KMS-11 (cell line): ENCODE data around the gene ORMDL1.

Experiments
- H2AFZ ChIP-seq: fragments of 200-600 bp; sonication (generic); 2 replicates; pipeline ENCODE4 v1.6.1; 2016; ENCODE audit warnings: antibody characterized with exemption, mixed run types, low read depth
- H3K27ac ChIP-seq: fragments of 200-600 bp; sonication (generic); 2 replicates; pipeline ENCODE4 v1.6.1; 2016; ENCODE audit warnings: mild to moderate bottlenecking, mixed run types
- H3K27me3 ChIP-seq: fragments of 200-600 bp; sonication (generic); 2 replicates; pipeline ENCODE4 v1.6.1; 2017; ENCODE audit warnings: mild to moderate bottlenecking, low read depth, mixed run types, moderate library complexity; ENCODE audit not compliant: insufficient read depth
- H3K36me3 ChIP-seq: fragments of 200-600 bp; sonication (generic); 2 replicates; pipeline ENCODE4 v1.6.1; 2017; ENCODE audit warnings: mild to moderate bottlenecking, mixed run types; ENCODE audit not compliant: insufficient read depth
- H3K4me1 ChIP-seq: fragments of 200-600 bp; sonication (generic); 2 replicates; pipeline ENCODE4 v1.6.1; 2016; ENCODE audit warnings: mild to moderate bottlenecking, low read depth, mixed run types; ENCODE audit not compliant: poor library complexity, severe bottlenecking
- H3K4me2 ChIP-seq: fragments of 200-600 bp; sonication (generic); 2 replicates; pipeline ENCODE4 v1.7.0; 2016; ENCODE audit warnings: mild to moderate bottlenecking, mixed run types
- H3K4me3 ChIP-seq: fragments of 200-600 bp; sonication (generic); IDR thresholded peaks from 2 replicates; pipeline ENCODE4 v1.6.1; 2017; ENCODE audit warnings: low read depth, low read length, mixed read lengths; ENCODE audit not compliant: insufficient read depth
- H3K79me2 ChIP-seq: fragments of 200-600 bp; sonication (generic); 2 replicates; pipeline ENCODE4 v1.6.1; 2016; ENCODE audit warnings: low read depth, mixed run types; ENCODE audit not compliant: insufficient read depth
- H3K9ac ChIP-seq: fragments of 200-600 bp; sonication (generic); 2 replicates; pipeline ENCODE4 v1.6.1; 2016; ENCODE audit warnings: mild to moderate bottlenecking, mixed run types
- H4K20me1 ChIP-seq: fragments of 200-600 bp; sonication (generic); 2 replicates; pipeline ENCODE4 v1.6.1; 2016; ENCODE audit warnings: mild to moderate bottlenecking, mixed run types; ENCODE audit not compliant: insufficient read depth
- TF ChIP-seq, protein P1 (sequence below): fragments of 200-600 bp; sonication (generic); conservative IDR thresholded peaks from 2 replicates; pipeline ENCODE4 v1.6.1; 2017; ENCODE audit warnings: low read depth, mild to moderate bottlenecking, antibody characterized with exemption, low read length, moderate library complexity, mixed read lengths

Gene ORMDL1

DNA sequence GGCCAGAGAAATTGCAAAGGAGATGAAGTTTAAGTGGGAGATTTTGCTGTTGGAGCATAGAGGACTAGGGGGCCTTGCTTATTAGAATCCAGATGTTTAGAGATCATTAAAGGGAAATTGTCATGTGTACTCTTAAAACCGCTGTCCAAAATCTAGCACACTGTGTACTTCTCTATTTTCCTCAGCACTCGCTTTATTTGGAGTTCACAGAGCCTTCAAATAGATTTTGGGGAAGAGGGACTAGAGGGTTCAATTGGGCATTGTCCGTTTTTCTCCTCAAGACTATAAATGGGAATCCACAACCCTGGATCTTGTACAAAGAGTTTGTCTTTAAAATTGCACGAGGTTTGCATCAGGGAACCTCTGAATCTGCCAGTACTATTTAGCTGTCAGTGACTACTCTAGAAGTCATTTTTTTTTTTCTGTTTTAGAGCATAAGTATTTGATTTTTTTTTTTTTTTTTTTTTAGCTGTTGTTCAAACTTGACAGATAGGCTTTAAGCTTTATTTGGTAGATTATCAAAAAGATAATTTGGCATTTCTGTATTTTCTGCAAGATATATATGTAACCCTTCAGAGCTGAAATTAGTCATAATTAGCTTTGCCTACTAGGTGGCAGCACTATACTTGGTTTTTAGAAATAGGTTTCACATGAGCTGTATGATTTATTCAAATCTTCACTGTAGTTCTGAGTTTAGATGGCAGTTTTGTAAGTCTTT lies 14.3 kb upstream of the ORMDL1 start:
- H3K27me3 ChIP-seq: no peaks in the 10 kb centered on the region
- H3K79me2 ChIP-seq: no peaks in the 10 kb centered on the region
- H3K4me3 ChIP-seq: no peak overlapping the region
- peaks cover 9% of the 10 kb centered on the region for H3K4me1 ChIP-seq
- TF ChIP-seq, protein P1, sequence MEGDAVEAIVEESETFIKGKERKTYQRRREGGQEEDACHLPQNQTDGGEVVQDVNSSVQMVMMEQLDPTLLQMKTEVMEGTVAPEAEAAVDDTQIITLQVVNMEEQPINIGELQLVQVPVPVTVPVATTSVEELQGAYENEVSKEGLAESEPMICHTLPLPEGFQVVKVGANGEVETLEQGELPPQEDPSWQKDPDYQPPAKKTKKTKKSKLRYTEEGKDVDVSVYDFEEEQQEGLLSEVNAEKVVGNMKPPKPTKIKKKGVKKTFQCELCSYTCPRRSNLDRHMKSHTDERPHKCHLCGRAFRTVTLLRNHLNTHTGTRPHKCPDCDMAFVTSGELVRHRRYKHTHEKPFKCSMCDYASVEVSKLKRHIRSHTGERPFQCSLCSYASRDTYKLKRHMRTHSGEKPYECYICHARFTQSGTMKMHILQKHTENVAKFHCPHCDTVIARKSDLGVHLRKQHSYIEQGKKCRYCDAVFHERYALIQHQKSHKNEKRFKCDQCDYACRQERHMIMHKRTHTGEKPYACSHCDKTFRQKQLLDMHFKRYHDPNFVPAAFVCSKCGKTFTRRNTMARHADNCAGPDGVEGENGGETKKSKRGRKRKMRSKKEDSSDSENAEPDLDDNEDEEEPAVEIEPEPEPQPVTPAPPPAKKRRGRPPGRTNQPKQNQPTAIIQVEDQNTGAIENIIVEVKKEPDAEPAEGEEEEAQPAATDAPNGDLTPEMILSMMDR: peak; percentile 82
- 0 out of 2 replicates have a peak, but pooled peaks cover 5% of the 10 kb centered on the region for H3K36me3 ChIP-seq
- no peak overlapping the region for H3K27ac ChIP-seq
- no peaks in the 10 kb centered on the region for H4K20me1 ChIP-seq
- H3K4me2 ChIP-seq: no peak overlapping the region
- no peak overlapping the region for H2AFZ ChIP-seq
- H3K9ac ChIP-seq: no peak overlapping the region

DNA sequence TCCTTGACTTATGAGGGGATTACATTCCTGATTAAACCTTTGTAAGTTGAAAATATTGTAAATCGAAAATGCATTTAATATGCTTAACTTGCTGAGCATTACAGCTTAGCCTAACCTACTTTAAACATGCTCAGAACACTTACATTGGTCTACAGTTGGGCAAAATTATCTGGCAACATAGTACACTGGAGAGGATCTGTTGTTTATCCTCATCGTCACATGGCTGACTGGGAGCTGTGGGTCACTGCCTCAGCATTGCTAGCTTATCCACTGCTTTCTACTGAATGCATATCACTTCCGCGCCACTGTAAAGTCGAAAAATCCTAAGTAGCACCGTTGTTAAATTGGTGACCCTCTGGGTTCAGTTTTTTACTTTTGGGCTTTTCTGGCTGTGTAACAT lies 13.8 kb upstream of the ORMDL1 start:
- H3K79me2 ChIP-seq: no peaks in the 10 kb centered on the region
- H2AFZ ChIP-seq: no peak overlapping the region
- no peaks in the 10 kb centered on the region for H4K20me1 ChIP-seq
- no peak overlapping the region for H3K4me2 ChIP-seq
- H3K27me3 ChIP-seq: no peaks in the 10 kb centered on the region
- TF ChIP-seq, protein P1: no peak
- peaks cover 9% of the 10 kb centered on the region; the same call in 1 of the 2 replicates for H3K36me3 ChIP-seq
- H3K4me1 ChIP-seq: peaks cover 9% of the 10 kb centered on the region
- no peak overlapping the region for H3K9ac ChIP-seq
- H3K27ac ChIP-seq: no peak overlapping the region
- H3K4me3 ChIP-seq: no peak overlapping the region

DNA sequence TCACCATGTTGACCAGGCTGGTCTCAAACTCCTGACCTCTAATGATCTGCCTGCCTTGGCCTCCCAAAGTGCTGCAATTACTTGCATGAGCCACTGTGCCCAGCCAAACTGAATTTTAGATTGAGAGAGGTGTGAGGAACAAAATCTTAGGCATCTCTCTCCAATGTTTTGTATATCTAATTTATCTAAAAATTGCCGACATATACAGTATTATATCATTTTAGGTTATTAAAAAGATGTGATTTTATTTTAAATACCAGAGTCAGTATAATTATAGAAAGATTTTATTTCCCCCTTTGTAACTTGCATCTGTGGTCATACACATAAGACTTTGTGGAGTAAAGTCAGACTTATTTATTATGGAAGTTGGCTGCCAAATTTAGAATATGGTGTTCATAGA lies 10.2 kb upstream of the ORMDL1 start:
- Histone ChIP-seq H3K27ac (no peak overlapping the region), H3K4me3 (no peak overlapping the region), H3K79me2 (peaks cover 9% of the 10 kb centered on the region; the same call in 1 of the 2 replicates), H3K4me1 (peaks cover 27% of the 10 kb centered on the region), H3K4me2 (no peak overlapping the region), H2AFZ (no peak overlapping the region), H3K27me3 (no peaks in the 10 kb centered on the region), H4K20me1 (no peaks in the 10 kb centered on the region), H3K9ac (no peak overlapping the region), H3K36me3 (peaks cover 9% of the 10 kb centered on the region; the same call in 1 of the 2 replicates)
- TF ChIP-seq, protein P1: no peak

DNA sequence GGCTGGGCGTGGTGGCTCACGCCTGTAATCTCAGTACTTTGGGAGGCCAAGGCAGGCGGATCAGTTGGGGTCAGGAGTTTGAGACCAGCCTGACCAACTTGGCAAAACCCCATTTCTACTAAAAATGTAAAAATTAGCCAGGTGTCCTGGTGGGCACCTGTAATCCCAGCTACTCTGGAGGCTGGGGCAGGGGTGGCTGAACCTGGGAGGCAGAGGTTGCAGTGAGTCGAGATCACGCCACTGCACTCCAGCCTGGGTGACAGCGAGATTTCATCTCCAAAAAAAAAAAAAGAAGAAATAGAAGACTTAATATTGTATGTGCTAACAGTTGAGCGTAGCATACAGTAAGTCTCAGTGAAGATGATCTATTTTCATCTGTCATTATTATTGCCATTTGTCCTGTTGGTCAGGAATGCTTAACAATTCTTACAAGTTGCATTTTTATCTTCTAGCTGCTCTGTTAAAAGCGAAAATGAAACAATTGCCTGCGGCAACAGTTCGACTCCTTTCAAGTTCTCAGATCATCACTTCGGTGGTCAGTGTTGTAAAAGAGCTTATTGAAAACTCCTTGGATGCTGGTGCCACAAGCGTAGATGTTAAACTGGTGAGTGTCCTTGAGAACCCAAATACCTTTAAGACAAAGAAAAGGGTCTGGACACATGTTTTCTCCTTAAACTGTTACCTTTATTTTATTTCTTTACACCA lies 7.4 kb upstream of the ORMDL1 start:
- no peaks in the 10 kb centered on the region for H4K20me1 ChIP-seq
- H3K4me2 ChIP-seq: peak overlapping the region; percentile 48
- H3K79me2 ChIP-seq: peaks cover 18% of the 10 kb centered on the region; the same call in 1 of the 2 replicates
- TF ChIP-seq, protein P1: no peak
- peak overlapping the region; percentile 56 for H3K27ac ChIP-seq
- H3K27me3 ChIP-seq: no peaks in the 10 kb centered on the region
- H3K4me1 ChIP-seq: peaks cover 17% of the 10 kb centered on the region
- peaks cover 9% of the 10 kb centered on the region; the same call in 1 of the 2 replicates for H3K36me3 ChIP-seq
- H3K9ac ChIP-seq: peak overlapping the region; percentile 25; the same call in 1 of the 2 replicates
- H2AFZ ChIP-seq: peak overlapping the region; percentile 11; the same call in 1 of the 2 replicates
- H3K4me3 ChIP-seq: peak overlapping the region; percentile 65
